ENCODE results near the gene AJM1.

GRCh38 chr9:136815422-136815782 lies 26.9 kb upstream of the AJM1 start:
- TF ChIP-seq CTCF (IDR thresholded peaks at IDR 0.05) = no peak
- no peak for TF ChIP-seq POLR2A (IDR thresholded peaks at IDR 0.05)

Measured in esophagus squamous epithelium (tissue), 4 donors.